ENCODE measurements around the gene SLFN5.
A peak's percentile ranks its signal among the peaks of the same experiment; 100 is the strongest.
"Not testable (repeated sequence)": the region's sequence is repeated elsewhere in the genome, so short reads cannot be mapped to it uniquely, and the experiment has no call there.

The SLFN5 gene

GRCh38 chr17:35242158-35242804, 591 bp upstream of the SLFN5 start:
- DNase-seq (ENCODE audit: low read depth): peak; percentile 81

- DNase-seq (ENCODE audit: low read depth): peak; percentile 53
These were observed 879 bp downstream of the SLFN5 start for GRCh38 chr17:35243561-35244340.

- peak; percentile 75 for DNase-seq (ENCODE audit: low read depth)
These were observed 1.7 kb downstream of the SLFN5 start for GRCh38 chr17:35244341-35245195.

- no peak for DNase-seq (ENCODE audit: low read depth)
These were observed 2.3 kb downstream of the SLFN5 start for GRCh38 chr17:35245196-35245486.

- no peak for DNase-seq (ENCODE audit: low read depth)
These were observed 9.8 kb downstream of the SLFN5 start for GRCh38 chr17:35252651-35253050.

- DNase-seq (ENCODE audit: low read depth): no peak
These were observed 11.4 kb downstream of the SLFN5 start for GRCh38 chr17:35254107-35254773.

GRCh38 chr17:35255316-35255715, 12.4 kb downstream of the SLFN5 start:
- DNase-seq (ENCODE audit: low read depth): no peak

- DNase-seq (ENCODE audit: low read depth): no peak
These were observed 13.8 kb downstream of the SLFN5 start for GRCh38 chr17:35256629-35257028.

- DNase-seq (ENCODE audit: low read depth): no peak
These were observed 14.4 kb downstream of the SLFN5 start for GRCh38 chr17:35257208-35257659.

GRCh38 chr17:35259001-35259400, 16.1 kb downstream of the SLFN5 start:
- DNase-seq (ENCODE audit: low read depth): no peak

GRCh38 chr17:35265071-35265470, 22.2 kb downstream of the SLFN5 start:
- no peak for DNase-seq (ENCODE audit: low read depth)

- DNase-seq (ENCODE audit: low read depth): no peak
These were observed 22.8 kb downstream of the SLFN5 start for GRCh38 chr17:35265566-35266141.

- DNase-seq (ENCODE audit: low read depth): not testable (repeated sequence)
These were observed 31.5 kb downstream of the SLFN5 start for GRCh38 chr17:35274167-35275066.

GRCh38 chr17:35278454-35278853, 35.6 kb downstream of the SLFN5 start:
- DNase-seq (ENCODE audit: low read depth): not testable (repeated sequence)

- not testable (repeated sequence) for DNase-seq (ENCODE audit: low read depth)
These were observed 36.0 kb downstream of the SLFN5 start for GRCh38 chr17:35278876-35279275.

GRCh38 chr17:35283767-35284166, 40.9 kb downstream of the SLFN5 start:
- no peak for DNase-seq (ENCODE audit: low read depth)

GRCh38 chr17:35284955-35285354, 42.1 kb downstream of the SLFN5 start:
- no peak for DNase-seq (ENCODE audit: low read depth)

GRCh38 chr17:35286120-35286781, 43.4 kb downstream of the SLFN5 start:
- DNase-seq (ENCODE audit: low read depth): no peak

GRCh38 chr17:35287286-35287811, 44.5 kb downstream of the SLFN5 start:
- no peak for DNase-seq (ENCODE audit: low read depth)

GRCh38 chr17:35289222-35289621, 46.4 kb downstream of the SLFN5 start:
- DNase-seq (ENCODE audit: low read depth): no peak

Measured in T-helper 22 cell (primary cell).